ENCODE measurements around the gene LITAF.

LITAF gene

GRCh38 chr16:11576427-11577289, 10.1 kb downstream of the LITAF start:
- DNase-seq (ENCODE audit: low read depth, low spot score), result no peak
- TF ChIP-seq, protein P1, sequence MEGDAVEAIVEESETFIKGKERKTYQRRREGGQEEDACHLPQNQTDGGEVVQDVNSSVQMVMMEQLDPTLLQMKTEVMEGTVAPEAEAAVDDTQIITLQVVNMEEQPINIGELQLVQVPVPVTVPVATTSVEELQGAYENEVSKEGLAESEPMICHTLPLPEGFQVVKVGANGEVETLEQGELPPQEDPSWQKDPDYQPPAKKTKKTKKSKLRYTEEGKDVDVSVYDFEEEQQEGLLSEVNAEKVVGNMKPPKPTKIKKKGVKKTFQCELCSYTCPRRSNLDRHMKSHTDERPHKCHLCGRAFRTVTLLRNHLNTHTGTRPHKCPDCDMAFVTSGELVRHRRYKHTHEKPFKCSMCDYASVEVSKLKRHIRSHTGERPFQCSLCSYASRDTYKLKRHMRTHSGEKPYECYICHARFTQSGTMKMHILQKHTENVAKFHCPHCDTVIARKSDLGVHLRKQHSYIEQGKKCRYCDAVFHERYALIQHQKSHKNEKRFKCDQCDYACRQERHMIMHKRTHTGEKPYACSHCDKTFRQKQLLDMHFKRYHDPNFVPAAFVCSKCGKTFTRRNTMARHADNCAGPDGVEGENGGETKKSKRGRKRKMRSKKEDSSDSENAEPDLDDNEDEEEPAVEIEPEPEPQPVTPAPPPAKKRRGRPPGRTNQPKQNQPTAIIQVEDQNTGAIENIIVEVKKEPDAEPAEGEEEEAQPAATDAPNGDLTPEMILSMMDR (IDR thresholded peaks at IDR 0.05; ENCODE audit: low read depth, low read length), result no peak
- H3K4me3 ChIP-seq (ENCODE audit: low read depth, low read length), result no peak overlapping the region
- in situ Hi-C loops (cut with HindIII; ENCODE audit: low sequenced_read_pairs), result no loop called here

GRCh38 chr16:11575223-11575589, 11.5 kb downstream of the LITAF start:
- in situ Hi-C loops (cut with HindIII; ENCODE audit: low sequenced_read_pairs), result no loop called here
- no peak for DNase-seq (ENCODE audit: low read depth, low spot score)
- TF ChIP-seq, protein P1 (IDR thresholded peaks at IDR 0.05; ENCODE audit: low read depth, low read length), result no peak
- no peak overlapping the region for H3K4me3 ChIP-seq (ENCODE audit: low read depth, low read length)

DNA sequence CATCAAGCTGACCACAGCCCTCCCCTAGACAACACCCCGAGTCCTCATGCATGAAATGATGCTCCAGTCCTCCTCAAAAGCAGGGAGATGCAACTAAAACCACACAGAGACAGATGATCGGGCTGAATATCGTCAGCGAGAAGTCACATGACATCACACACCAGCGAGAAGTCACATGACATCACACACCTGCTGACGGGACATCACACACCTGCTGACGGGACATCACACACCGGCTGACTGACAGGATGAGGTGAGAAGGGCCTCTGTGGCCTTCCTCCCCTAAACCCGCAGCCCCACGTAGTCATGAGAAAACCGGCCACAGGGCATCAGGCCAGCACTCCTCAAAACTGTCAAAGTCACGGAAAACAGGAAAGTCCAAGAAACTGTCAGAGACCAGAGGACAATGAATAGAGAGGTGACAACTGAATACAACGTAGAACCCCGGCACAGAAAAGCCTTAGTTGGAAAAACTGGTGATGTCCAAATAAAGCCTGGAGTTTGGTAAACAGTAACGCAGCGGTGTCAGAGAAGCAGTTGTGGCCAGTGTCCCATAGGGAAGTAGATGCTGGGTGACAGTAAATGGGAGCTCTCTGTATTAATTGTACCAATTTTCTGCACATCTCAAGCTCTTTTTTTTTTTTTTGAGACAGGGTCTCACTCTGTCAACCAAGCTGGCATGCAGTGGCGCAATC, 14.3 kb downstream of the LITAF start:
- no peak for DNase-seq (ENCODE audit: low read depth, low spot score)

GRCh38 chr16:11571549-11571948, 15.2 kb downstream of the LITAF start:
- TF ChIP-seq, protein P1 (IDR thresholded peaks at IDR 0.05; ENCODE audit: low read depth, low read length), result no peak
- in situ Hi-C loops (cut with HindIII; ENCODE audit: low sequenced_read_pairs), result no loop called here
- H3K4me3 ChIP-seq (ENCODE audit: low read depth, low read length), result no peak overlapping the region
- DNase-seq (ENCODE audit: low read depth, low spot score), result no peak

More for the DNA sequence above, 14.3 kb downstream of the LITAF start:
- no peak overlapping the region for H3K4me3 ChIP-seq (ENCODE audit: low read depth, low read length)
- in situ Hi-C loops (cut with HindIII; ENCODE audit: low sequenced_read_pairs), result no loop called here
- TF ChIP-seq, protein P1 (IDR thresholded peaks at IDR 0.05; ENCODE audit: low read depth, low read length), result no peak

DNA sequence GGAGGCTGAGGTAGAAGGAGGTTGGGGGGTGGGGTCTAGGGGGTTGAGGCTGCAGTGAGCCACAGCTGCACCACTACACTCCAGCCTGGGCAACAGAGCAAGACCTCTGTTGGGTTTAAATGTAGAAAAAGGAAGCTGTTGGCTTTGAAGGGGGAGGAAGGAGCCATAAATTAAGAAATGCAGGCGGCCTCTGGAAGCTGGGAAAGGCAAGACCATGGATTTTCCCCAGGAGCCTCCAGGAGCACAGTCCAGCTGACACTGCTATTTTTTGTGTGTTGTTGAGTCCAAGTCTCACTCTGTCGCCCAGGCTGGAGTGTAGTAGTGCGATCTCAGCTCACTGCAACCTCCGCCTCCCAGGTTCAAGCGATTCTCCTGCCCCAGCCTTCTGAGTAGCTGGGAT, 15.9 kb downstream of the LITAF start:
- in situ Hi-C loops (cut with HindIII; ENCODE audit: low sequenced_read_pairs), result no loop called here
- TF ChIP-seq, protein P1 (IDR thresholded peaks at IDR 0.05; ENCODE audit: low read depth, low read length), result no peak
- DNase-seq (ENCODE audit: low read depth, low spot score), result no peak
- no peak overlapping the region for H3K4me3 ChIP-seq (ENCODE audit: low read depth, low read length)

- H3K4me3 ChIP-seq (ENCODE audit: low read depth, low read length), result no peak overlapping the region
- no peak for DNase-seq (ENCODE audit: low read depth, low spot score)
- in situ Hi-C loops (cut with HindIII; ENCODE audit: low sequenced_read_pairs), result no loop called here
- TF ChIP-seq, protein P1 (IDR thresholded peaks at IDR 0.05; ENCODE audit: low read depth, low read length), result no peak
Measured at GRCh38 chr16:11570258-11570657, 16.5 kb downstream of the LITAF start.

All from astrocyte of the spinal cord (primary cell).